ENCODE results near the gene ADGRV1.

ADGRV1 gene

DNA sequence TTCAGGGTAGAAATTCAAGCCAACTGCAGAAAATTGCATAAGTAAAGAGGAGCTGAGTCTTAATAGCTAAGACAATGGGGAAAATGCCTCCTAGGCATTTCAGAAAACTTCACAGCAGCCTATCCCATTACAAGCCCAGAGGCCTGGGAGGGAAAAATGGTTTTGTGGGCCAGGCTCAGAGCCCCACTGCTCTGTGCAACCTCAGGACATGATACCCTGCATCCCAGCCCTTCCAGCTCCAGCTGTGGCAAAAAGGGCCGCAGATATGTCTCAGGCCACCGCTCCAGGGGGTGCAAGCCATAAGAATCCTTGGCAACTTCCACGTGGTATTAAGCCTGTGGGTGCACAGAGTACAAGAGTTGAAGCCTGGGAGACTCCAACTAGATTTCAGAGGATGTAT, 437.5 kb downstream of the ADGRV1 start:
- no peaks in the 10 kb centered on the region for H3K4me1 ChIP-seq (ENCODE audit: control insufficient read depth, low read length)
- TF ChIP-seq CTCF (IDR thresholded peaks at IDR 0.05; ENCODE audit: low read depth, low read length, poor library complexity, severe bottlenecking) = no peak
- TF ChIP-seq EZH2phosphoT487 (IDR thresholded peaks at IDR 0.05; ENCODE audit: borderline replicate concordance, low read length) = no peak
- no peak overlapping the region for H3K27ac ChIP-seq (ENCODE audit: low read depth, low read length)
- no peaks in the 10 kb centered on the region for H3K79me2 ChIP-seq (ENCODE audit: control insufficient read depth, low read length)
- no peak overlapping the region for H3K4me3 ChIP-seq (ENCODE audit: low read length)
- H3K36me3 ChIP-seq (ENCODE audit: control insufficient read depth, low read length) = no peaks in the 10 kb centered on the region
- no peaks in the 10 kb centered on the region for H3F3A ChIP-seq (ENCODE audit: control insufficient read depth, insufficient read depth)
- no peak overlapping the region for H3K4me2 ChIP-seq (ENCODE audit: low read length)
- H3K27me3 ChIP-seq (ENCODE audit: control insufficient read depth, low read length) = no peaks in the 10 kb centered on the region
- no peaks in the 10 kb centered on the region for H4K20me1 ChIP-seq (ENCODE audit: control insufficient read depth, insufficient read depth, low read depth, low read length)
- no peaks in the 10 kb centered on the region for H3K9me2 ChIP-seq (replicated peaks; ENCODE audit: control insufficient read depth, low read length)
- no peaks in the 10 kb centered on the region for H3K9me3 ChIP-seq (ENCODE audit: control insufficient read depth, insufficient read depth, low read length)

- Histone ChIP-seq H4K20me1 (ENCODE audit: control insufficient read depth, insufficient read depth, low read depth, low read length) (no peaks in the 10 kb centered on the region), H3K9me3 (ENCODE audit: control insufficient read depth, insufficient read depth, low read length) (no peaks in the 10 kb centered on the region), H3K27me3 (ENCODE audit: control insufficient read depth, low read length) (no peaks in the 10 kb centered on the region), H3F3A (ENCODE audit: control insufficient read depth, insufficient read depth) (no peaks in the 10 kb centered on the region), H3K27ac (ENCODE audit: low read depth, low read length) (no peak overlapping the region), H3K9me2 (replicated peaks; ENCODE audit: control insufficient read depth, low read length) (no peaks in the 10 kb centered on the region; the same call in 1 of the 2 replicates), H3K36me3 (ENCODE audit: control insufficient read depth, low read length) (no peaks in the 10 kb centered on the region), H3K4me1 (ENCODE audit: control insufficient read depth, low read length) (no peaks in the 10 kb centered on the region), H3K4me2 (ENCODE audit: low read length) (no peak overlapping the region), H3K4me3 (ENCODE audit: low read length) (no peak overlapping the region), H3K79me2 (ENCODE audit: control insufficient read depth, low read length) (no peaks in the 10 kb centered on the region)
- TF ChIP-seq CTCF (IDR thresholded peaks at IDR 0.05; ENCODE audit: low read depth, low read length, poor library complexity, severe bottlenecking) (no peak), EZH2phosphoT487 (IDR thresholded peaks at IDR 0.05; ENCODE audit: borderline replicate concordance, low read length) (no peak)
Observed at GRCh38 chr5:90997082-90997481, 438.5 kb downstream of the ADGRV1 start.

GRCh38 chr5:91000743-91001142, 442.1 kb downstream of the ADGRV1 start:
- H3K36me3 ChIP-seq (ENCODE audit: control insufficient read depth, low read length) = no peaks in the 10 kb centered on the region
- H3K4me2 ChIP-seq (ENCODE audit: low read length) = no peak overlapping the region

More at GRCh38 chr5:91000743-91001142, 442.1 kb downstream of the ADGRV1 start:
- Histone ChIP-seq H3K27me3 (ENCODE audit: control insufficient read depth, low read length) (no peaks in the 10 kb centered on the region), H3K9me3 (ENCODE audit: control insufficient read depth, insufficient read depth, low read length) (no peaks in the 10 kb centered on the region), H4K20me1 (ENCODE audit: control insufficient read depth, insufficient read depth, low read depth, low read length) (no peaks in the 10 kb centered on the region), H3K4me3 (ENCODE audit: low read length) (no peak overlapping the region), H3K9me2 (replicated peaks; ENCODE audit: control insufficient read depth, low read length) (no peaks in the 10 kb centered on the region; the same call in 1 of the 2 replicates), H3K27ac (ENCODE audit: low read depth, low read length) (no peak overlapping the region), H3F3A (ENCODE audit: control insufficient read depth, insufficient read depth) (no peaks in the 10 kb centered on the region), H3K4me1 (ENCODE audit: control insufficient read depth, low read length) (no peaks in the 10 kb centered on the region), H3K79me2 (ENCODE audit: control insufficient read depth, low read length) (no peaks in the 10 kb centered on the region)
- TF ChIP-seq EZH2phosphoT487 (IDR thresholded peaks at IDR 0.05; ENCODE audit: borderline replicate concordance, low read length) = no peak
- no peak for TF ChIP-seq CTCF (IDR thresholded peaks at IDR 0.05; ENCODE audit: low read depth, low read length, poor library complexity, severe bottlenecking)

Measured in DOHH2 (cell line).